HEK293 (cell line): ENCODE measurements around the gene NRN1L.

ENCODE experiments used
- CTCF ChIA-PET: fragments of 350-600 bp; formaldehyde crosslinking; extraction: SDS; loops from one replicate; lab custom pipeline; 2021; ENCODE audit warnings: antibody characterized with exemption; lab: Yijun Ruan, JAX
- POLR2A ChIA-PET: fragments of 300-600 bp; formaldehyde crosslinking; extraction: SDS; loops from one replicate; lab custom pipeline; 2020; ENCODE audit warnings: antibody characterized with exemption, inconsistent platforms; lab: Yijun Ruan, JAX
- H3K27ac ChIP-seq: fragments of 200-500 bp; sonication (Bioruptor generic); 2 replicates; pipeline ENCODE4 v1.5.1; 2014; ENCODE audit warnings: low read depth, low read length, control low read depth, inconsistent platforms; ENCODE audit errors: extremely low read depth
- H3K36me3 ChIP-seq, 2 experiments: fragments of 200-500 bp in 1 of 2; sonication (Bioruptor generic) in 1 of 2; 1 replicate in 1 of 2; 2 replicates in 1 of 2; pipeline ENCODE4 v1.5.1; 2014 to 2017; ENCODE audit warnings: inconsistent platforms in 2 of 2, low read length in 2 of 2; ENCODE audit not compliant: control insufficient read depth in 2 of 2, insufficient read depth in 1 of 2
- H3K4me1 ChIP-seq: fragments of 200-500 bp; sonication (Bioruptor generic); 2 replicates; pipeline ENCODE4 v1.5.1; 2014; ENCODE audit warnings: mild to moderate bottlenecking, low read length, inconsistent platforms; ENCODE audit not compliant: control insufficient read depth, insufficient read depth
- H3K4me3 ChIP-seq: 2 replicates; pipeline ENCODE4 v1.5.1; 2011; ENCODE audit warnings: low read depth, mild to moderate bottlenecking, control low read depth, low read length, moderate library complexity
- H3K9me3 ChIP-seq: fragments of 200-500 bp; sonication (Bioruptor generic); 2 replicates; pipeline ENCODE4 v1.5.1; 2014; ENCODE audit warnings: low read depth, low read length, inconsistent platforms; ENCODE audit not compliant: control insufficient read depth, insufficient read depth
- HOXA7 ChIP-seq: sonication (generic); formaldehyde crosslinking; IDR thresholded peaks from 2 replicates; pipeline ENCODE4 v1.8.1; 2022; ENCODE audit warnings: missing genetic modification reagents, borderline replicate concordance
- IKZF3 ChIP-seq: fragments of 450-650 bp; IDR thresholded peaks from 2 replicates; pipeline ENCODE4 v1.5.0; 2018; ENCODE audit warnings: missing biosample characterization, mild to moderate bottlenecking, missing genetic modification characterization, moderate library complexity
- MEIS1 ChIP-seq: sonication (generic); formaldehyde crosslinking; IDR thresholded peaks from 2 replicates; pipeline ENCODE4 v1.8.1; 2022; ENCODE audit warnings: missing genetic modification reagents, mild to moderate bottlenecking, borderline replicate concordance
- SALL2 ChIP-seq: fragments of 450-650 bp; formaldehyde crosslinking; IDR thresholded peaks from 2 replicates; pipeline ENCODE4 v1.5.0; 2017; ENCODE audit warnings: missing biosample characterization, mild to moderate bottlenecking, missing genetic modification characterization, borderline replicate concordance
- TRIM28 ChIP-seq: IDR thresholded peaks from 2 replicates; pipeline ENCODE4 v1.6.1; 2011; ENCODE audit warnings: low read length, control low read depth, borderline replicate concordance
- YY1 ChIP-seq: fragments of 450-650 bp; formaldehyde crosslinking; IDR thresholded peaks from 2 replicates; pipeline ENCODE4 v1.5.1; 2018; ENCODE audit warnings: missing biosample characterization, missing genetic modification characterization
- ZEB2 ChIP-seq: fragments of 450-650 bp; formaldehyde crosslinking; IDR thresholded peaks from 2 replicates; pipeline ENCODE4 v1.5.1; 2016; ENCODE audit warnings: missing biosample characterization, missing genetic modification characterization
- ZNF133 ChIP-seq: fragments of 450-650 bp; formaldehyde crosslinking; IDR thresholded peaks from 2 replicates; pipeline ENCODE4 v1.5.1; 2016; ENCODE audit warnings: missing biosample characterization, missing genetic modification characterization
- ZNF23 ChIP-seq: fragments of 450-650 bp; formaldehyde crosslinking; IDR thresholded peaks from 2 replicates; pipeline ENCODE4 v1.5.1; 2016; ENCODE audit warnings: missing biosample characterization, missing genetic modification characterization, borderline replicate concordance
- ZNF24 ChIP-seq: fragments of 450-650 bp; formaldehyde crosslinking; IDR thresholded peaks from 2 replicates; pipeline ENCODE4 v1.5.1; 2016; ENCODE audit warnings: missing biosample characterization, missing genetic modification characterization
- ZNF274 ChIP-seq, 2 experiments: fragments of 200-500 bp in 1 of 2; fragments of 450-650 bp in 1 of 2; sonication (Bioruptor generic) in 1 of 2; formaldehyde crosslinking in 1 of 2; IDR thresholded peaks; 2 replicates each; pipeline versions ENCODE4 v1.5.1 to v1.6.1; 2014 to 2016; ENCODE audit warnings: borderline replicate concordance in 1 of 2, inconsistent platforms in 1 of 2, low read length in 1 of 2, missing biosample characterization in 1 of 2, missing genetic modification characterization in 1 of 2
- ZNF324 ChIP-seq: fragments of 450-650 bp; formaldehyde crosslinking; IDR thresholded peaks from 2 replicates; pipeline ENCODE4 v1.5.1; 2016; ENCODE audit warnings: missing biosample characterization, missing genetic modification characterization
- ZNF426 ChIP-seq: fragments of 450-650 bp; formaldehyde crosslinking; IDR thresholded peaks from 2 replicates; pipeline ENCODE4 v1.5.1; 2017; ENCODE audit warnings: missing biosample characterization, missing genetic modification characterization, mild to moderate bottlenecking, inconsistent platforms, moderate library complexity
- ZNF530 ChIP-seq: fragments of 450-650 bp; formaldehyde crosslinking; IDR thresholded peaks from 2 replicates; pipeline ENCODE4 v1.5.1; 2016; ENCODE audit warnings: low read depth, missing biosample characterization, missing genetic modification characterization
- ZNF548 ChIP-seq: fragments of 450-650 bp; formaldehyde crosslinking; IDR thresholded peaks from 2 replicates; pipeline ENCODE4 v1.5.1; 2016; ENCODE audit warnings: missing biosample characterization, missing genetic modification characterization
- ZNF549 ChIP-seq: fragments of 450-650 bp; IDR thresholded peaks from 2 replicates; pipeline ENCODE4 v1.5.1; 2018; ENCODE audit warnings: missing biosample characterization, missing genetic modification characterization, mild to moderate bottlenecking, inconsistent platforms, moderate library complexity
- ZNF596 ChIP-seq: fragments of 450-650 bp; IDR thresholded peaks from 2 replicates; pipeline ENCODE4 v1.5.0; 2018; ENCODE audit warnings: missing biosample characterization, mild to moderate bottlenecking, missing genetic modification characterization, moderate library complexity
- ZNF623 ChIP-seq: fragments of 450-650 bp; formaldehyde crosslinking; IDR thresholded peaks from 2 replicates; pipeline ENCODE4 v1.5.1; 2016; ENCODE audit warnings: missing biosample characterization, missing genetic modification characterization
- ZNF785 ChIP-seq: fragments of 450-650 bp; formaldehyde crosslinking; IDR thresholded peaks from 2 replicates; pipeline ENCODE4 v1.5.1; 2016; ENCODE audit warnings: missing biosample characterization, missing genetic modification characterization
- ZSCAN16 ChIP-seq: fragments of 450-650 bp; formaldehyde crosslinking; IDR thresholded peaks from 2 replicates; pipeline ENCODE4 v1.5.1; 2016; ENCODE audit warnings: missing biosample characterization, missing genetic modification characterization
- TF ChIP-seq, protein P1 (sequence below): fragments of 450-650 bp; IDR thresholded peaks from 2 replicates; pipeline ENCODE4 v1.5.1; 2018; ENCODE audit warnings: missing biosample characterization, mild to moderate bottlenecking, missing genetic modification characterization
- TF ChIP-seq, protein P2 (sequence below): fragments of 450-650 bp; formaldehyde crosslinking; IDR thresholded peaks from 2 replicates; pipeline ENCODE4 v1.5.1; 2016; ENCODE audit warnings: missing biosample characterization, missing genetic modification characterization
- TF ChIP-seq, protein P3 (sequence below): fragments of 450-650 bp; formaldehyde crosslinking; IDR thresholded peaks from 2 replicates; pipeline ENCODE4 v1.5.1; 2016; ENCODE audit warnings: missing biosample characterization, missing genetic modification characterization, borderline replicate concordance
- TF ChIP-seq, protein P4 (sequence below): fragments of 450-650 bp; formaldehyde crosslinking; IDR thresholded peaks from 2 replicates; pipeline ENCODE4 v1.5.1; 2016; ENCODE audit warnings: missing biosample characterization, missing genetic modification characterization

Gene NRN1L

DNA sequence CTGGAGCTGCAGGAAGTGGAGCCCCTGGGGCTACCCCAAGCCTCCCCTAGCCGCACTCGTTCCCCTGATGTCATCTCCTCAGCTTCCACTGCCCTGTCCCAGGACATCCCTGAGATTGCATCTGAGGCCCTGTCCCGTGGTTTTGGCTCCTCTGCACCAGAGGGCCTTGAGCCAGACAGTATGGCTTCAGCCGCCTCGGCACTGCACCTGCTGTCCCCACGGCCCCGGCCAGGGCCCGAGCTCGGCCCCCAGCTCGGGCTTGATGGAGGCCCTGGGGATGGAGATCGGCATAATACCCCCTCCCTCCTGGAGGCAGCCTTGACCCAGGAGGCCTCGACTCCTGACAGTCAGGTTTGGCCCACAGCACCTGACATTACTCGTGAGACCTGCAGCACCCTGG is 4.1 kb upstream of the NRN1L start (continued):
- TF ChIP-seq ZNF785 (no peak), ZNF24 (tag by site-specific recombination) (no peak), ZNF549 (no peak), HOXA7 (CRISPR knock-in tag) (no peak), ZNF133 (tag by site-specific recombination) (no peak)
- TF ChIP-seq, protein P1, sequence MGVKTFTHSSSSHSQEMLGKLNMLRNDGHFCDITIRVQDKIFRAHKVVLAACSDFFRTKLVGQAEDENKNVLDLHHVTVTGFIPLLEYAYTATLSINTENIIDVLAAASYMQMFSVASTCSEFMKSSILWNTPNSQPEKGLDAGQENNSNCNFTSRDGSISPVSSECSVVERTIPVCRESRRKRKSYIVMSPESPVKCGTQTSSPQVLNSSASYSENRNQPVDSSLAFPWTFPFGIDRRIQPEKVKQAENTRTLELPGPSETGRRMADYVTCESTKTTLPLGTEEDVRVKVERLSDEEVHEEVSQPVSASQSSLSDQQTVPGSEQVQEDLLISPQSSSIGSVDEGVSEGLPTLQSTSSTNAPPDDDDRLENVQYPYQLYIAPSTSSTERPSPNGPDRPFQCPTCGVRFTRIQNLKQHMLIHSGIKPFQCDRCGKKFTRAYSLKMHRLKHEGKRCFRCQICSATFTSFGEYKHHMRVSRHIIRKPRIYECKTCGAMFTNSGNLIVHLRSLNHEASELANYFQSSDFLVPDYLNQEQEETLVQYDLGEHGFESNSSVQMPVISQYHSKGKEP = no peak
- TF ChIP-seq, all 188 proteins: peak for 0

DNA sequence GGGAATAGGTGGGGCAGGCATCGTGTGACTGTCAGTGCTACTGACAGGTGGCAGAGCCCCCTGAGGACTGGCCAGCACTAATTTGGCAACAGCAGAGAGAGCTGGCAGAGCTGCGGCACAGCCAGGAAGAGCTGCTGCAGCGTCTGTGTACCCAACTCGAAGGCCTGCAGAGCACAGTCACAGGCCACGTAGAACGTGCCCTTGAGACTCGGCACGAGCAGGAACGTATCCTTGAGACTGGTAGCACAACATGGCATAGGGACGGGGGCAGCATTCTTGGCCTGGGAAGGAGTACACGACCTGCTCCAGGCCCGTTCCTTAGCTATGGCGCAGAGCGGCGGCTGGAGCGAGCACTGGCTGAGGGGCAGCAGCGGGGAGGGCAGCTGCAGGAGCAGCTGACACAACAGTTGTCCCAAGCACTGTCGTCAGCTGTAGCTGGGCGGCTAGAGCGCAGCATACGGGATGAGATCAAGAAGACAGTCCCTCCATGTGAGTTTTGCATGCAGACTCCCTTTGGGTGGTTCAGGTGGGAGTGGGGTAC is 3.0 kb upstream of the NRN1L start:
- H3K9me3 ChIP-seq = no peaks in the 10 kb centered on the region
- H3K27ac ChIP-seq = no peak overlapping the region
- TF ChIP-seq ZNF426 (no peak), ZSCAN16 (tag by site-specific recombination) (no peak), IKZF3 (tag by site-specific recombination) (no peak), MEIS1 (CRISPR knock-in tag) (no peak), ZNF623 (no peak), ZNF23 (tag by site-specific recombination) (no peak), ZNF274 (IDR thresholded peaks at IDR 0.05; ENCODE audit: low read length) (no peak), ZNF274 (tag by site-specific recombination; IDR thresholded peaks at IDR 0.05; ENCODE audit: borderline replicate concordance) (no peak), ZNF324 (tag by site-specific recombination) (no peak), ZNF530 (tag by site-specific recombination) (no peak), SALL2 (tag by site-specific recombination) (no peak), ZNF596 (tag by site-specific recombination) (no peak), TRIM28 (no peak), ZEB2 (no peak), ZNF548 (tag by site-specific recombination) (no peak), YY1 (no peak)
- TF ChIP-seq, protein P2, sequence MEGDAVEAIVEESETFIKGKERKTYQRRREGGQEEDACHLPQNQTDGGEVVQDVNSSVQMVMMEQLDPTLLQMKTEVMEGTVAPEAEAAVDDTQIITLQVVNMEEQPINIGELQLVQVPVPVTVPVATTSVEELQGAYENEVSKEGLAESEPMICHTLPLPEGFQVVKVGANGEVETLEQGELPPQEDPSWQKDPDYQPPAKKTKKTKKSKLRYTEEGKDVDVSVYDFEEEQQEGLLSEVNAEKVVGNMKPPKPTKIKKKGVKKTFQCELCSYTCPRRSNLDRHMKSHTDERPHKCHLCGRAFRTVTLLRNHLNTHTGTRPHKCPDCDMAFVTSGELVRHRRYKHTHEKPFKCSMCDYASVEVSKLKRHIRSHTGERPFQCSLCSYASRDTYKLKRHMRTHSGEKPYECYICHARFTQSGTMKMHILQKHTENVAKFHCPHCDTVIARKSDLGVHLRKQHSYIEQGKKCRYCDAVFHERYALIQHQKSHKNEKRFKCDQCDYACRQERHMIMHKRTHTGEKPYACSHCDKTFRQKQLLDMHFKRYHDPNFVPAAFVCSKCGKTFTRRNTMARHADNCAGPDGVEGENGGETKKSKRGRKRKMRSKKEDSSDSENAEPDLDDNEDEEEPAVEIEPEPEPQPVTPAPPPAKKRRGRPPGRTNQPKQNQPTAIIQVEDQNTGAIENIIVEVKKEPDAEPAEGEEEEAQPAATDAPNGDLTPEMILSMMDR (tag by site-specific recombination) = no peak
- TF ChIP-seq, protein P3, sequence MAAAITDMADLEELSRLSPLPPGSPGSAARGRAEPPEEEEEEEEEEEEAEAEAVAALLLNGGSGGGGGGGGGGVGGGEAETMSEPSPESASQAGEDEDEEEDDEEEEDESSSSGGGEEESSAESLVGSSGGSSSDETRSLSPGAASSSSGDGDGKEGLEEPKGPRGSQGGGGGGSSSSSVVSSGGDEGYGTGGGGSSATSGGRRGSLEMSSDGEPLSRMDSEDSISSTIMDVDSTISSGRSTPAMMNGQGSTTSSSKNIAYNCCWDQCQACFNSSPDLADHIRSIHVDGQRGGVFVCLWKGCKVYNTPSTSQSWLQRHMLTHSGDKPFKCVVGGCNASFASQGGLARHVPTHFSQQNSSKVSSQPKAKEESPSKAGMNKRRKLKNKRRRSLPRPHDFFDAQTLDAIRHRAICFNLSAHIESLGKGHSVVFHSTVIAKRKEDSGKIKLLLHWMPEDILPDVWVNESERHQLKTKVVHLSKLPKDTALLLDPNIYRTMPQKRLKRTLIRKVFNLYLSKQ = no peak
- TF ChIP-seq, protein P4, sequence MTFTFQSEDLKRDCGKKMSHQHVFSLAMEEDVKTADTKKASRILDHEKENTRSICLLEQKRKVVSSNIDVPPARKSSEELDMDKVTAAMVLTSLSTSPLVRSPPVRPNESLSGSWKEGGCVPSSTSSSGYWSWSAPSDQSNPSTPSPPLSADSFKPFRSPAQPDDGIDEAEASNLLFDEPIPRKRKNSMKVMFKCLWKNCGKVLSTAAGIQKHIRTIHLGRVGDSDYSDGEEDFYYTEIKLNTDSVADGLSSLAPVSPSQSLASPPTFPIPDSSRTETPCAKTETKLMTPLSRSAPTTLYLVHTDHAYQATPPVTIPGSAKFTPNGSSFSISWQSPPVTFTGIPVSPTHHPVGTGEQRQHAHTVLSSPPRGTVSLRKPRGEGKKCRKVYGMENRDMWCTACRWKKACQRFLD (tag by site-specific recombination) = no peak
- TF ChIP-seq, all 188 proteins: peak for 0
- Histone ChIP-seq H3K36me3 (peaks cover 0 to 89% of the 10 kb centered on the region in 2 experiments; a peak in 1 of 3 replicates), H3K4me3 (no peak overlapping the region), H3K4me1 (peaks cover 3% of the 10 kb centered on the region; the same call in 1 of the 2 replicates)
- CTCF ChIA-PET = interaction anchor here (0.6 to 4.2 kb wide), 3 partner anchors 12 to 52 kb away, joined by 3 to 62 read pairs (median 3); no protein-coding TSS in a partner anchor
- POLR2A ChIA-PET = interaction anchor here (0.6 to 1.0 kb wide), 2 partner anchors 16 to 50 kb away, joined by 3 read pairs; partner anchors contain the start of gene CTRL
